IPS-18c (cell line): ENCODE data around the gene ULBP1.
A peak's percentile ranks its signal among the peaks of the same experiment; 100 is the strongest.
"Not testable (repeated sequence)": the region's sequence is repeated elsewhere in the genome, so short reads cannot be mapped to it uniquely, and the experiment has no call there.

Experiments
- H3K4me3 ChIP-seq: 2 replicates; pipeline ENCODE4 v1.7.0; 2013; ENCODE audit warnings: low read depth, mild to moderate bottlenecking, low read length, moderate library complexity; ENCODE audit not compliant: insufficient read depth
- H3K9me3 ChIP-seq: one replicate; pipeline ENCODE4 v1.6.1; 2013; ENCODE audit warnings: mild to moderate bottlenecking, low read length, moderate library complexity; ENCODE audit not compliant: control insufficient read depth, insufficient read depth

The ULBP1 gene

GRCh38 chr6:149927025-149927424, 36.7 kb upstream of the ULBP1 start:
- not testable (repeated sequence) for H3K4me3 ChIP-seq, H3K9me3 ChIP-seq

- Histone ChIP-seq H3K4me3 (no peak overlapping the region), H3K9me3 (no peaks in the 10 kb centered on the region)
Observed at GRCh38 chr6:149929422-149929821, 34.3 kb upstream of the ULBP1 start.

- H3K9me3 ChIP-seq = no peaks in the 10 kb centered on the region
- H3K4me3 ChIP-seq = no peak overlapping the region
Observed at GRCh38 chr6:149931501-149931900, 32.2 kb upstream of the ULBP1 start.

GRCh38 chr6:149933036-149933435, 30.7 kb upstream of the ULBP1 start:
- no peak overlapping the region for H3K4me3 ChIP-seq
- no peaks in the 10 kb centered on the region for H3K9me3 ChIP-seq

DNA sequence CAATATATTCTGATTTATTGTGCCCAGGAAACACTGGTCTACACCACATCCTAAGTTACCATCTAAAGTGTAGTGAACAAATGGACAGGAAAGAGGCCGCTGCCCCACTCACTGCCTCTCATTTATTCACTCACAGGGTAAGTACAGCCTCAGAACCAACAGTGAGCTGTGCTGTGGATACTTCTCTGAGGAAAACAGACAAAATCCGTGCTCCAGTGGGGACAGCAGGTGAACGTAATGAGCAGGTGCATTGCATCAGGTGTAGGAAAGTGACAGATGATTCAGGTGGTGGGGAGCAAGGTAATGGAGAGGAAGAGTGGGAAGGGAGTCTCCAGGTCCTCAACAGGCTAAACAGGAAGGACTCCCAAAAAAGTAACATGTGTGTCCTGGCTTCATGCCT, 30.3 kb upstream of the ULBP1 start:
- no peak overlapping the region for H3K4me3 ChIP-seq
- H3K9me3 ChIP-seq = peaks cover 1% of the 10 kb centered on the region

- H3K9me3 ChIP-seq = peaks cover 2% of the 10 kb centered on the region
- no peak overlapping the region for H3K4me3 ChIP-seq
Observed at GRCh38 chr6:149934249-149935156, 29.2 kb upstream of the ULBP1 start.

DNA sequence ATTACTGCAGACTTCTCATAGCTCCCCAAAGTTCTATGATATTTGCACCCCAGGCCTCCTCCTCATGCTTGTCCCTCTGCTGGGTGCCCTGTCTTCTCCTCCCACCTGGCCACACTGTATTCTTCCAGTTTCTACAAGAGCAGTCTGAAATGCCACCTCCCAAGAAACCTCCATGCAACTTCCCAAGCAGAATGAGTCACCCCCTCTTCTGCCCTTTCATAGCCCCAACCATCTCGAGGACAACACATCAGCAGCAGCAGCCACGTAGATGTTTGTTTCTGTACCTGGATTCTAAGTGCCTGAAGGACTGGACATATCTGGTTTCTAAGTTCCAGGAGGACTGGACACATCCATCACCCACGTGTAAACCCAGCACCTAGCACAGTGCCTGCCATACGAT, 28.5 kb upstream of the ULBP1 start:
- Histone ChIP-seq H3K4me3 (no peak overlapping the region), H3K9me3 (peaks cover 2% of the 10 kb centered on the region)

DNA sequence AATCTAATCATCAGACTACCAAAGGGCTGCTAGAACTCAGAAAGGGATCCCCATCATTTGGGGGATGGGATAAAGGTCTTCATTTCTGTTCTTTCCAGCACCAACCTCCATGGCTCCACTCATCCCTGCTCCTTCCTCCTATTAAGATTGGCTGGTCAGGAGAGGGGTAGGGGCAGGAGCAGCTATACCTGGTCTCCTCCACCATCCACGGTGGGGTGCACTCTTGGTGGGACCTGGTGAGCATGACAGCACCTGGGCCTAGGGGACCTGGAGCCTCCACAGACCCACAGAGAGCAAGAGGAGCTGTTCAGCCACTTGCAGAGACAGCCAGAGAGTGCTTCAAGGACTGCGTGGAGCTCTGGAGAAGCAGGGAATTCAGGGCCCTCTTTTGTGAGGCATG, 28.1 kb upstream of the ULBP1 start:
- Histone ChIP-seq H3K9me3 (peaks cover 2% of the 10 kb centered on the region), H3K4me3 (no peak overlapping the region)

DNA sequence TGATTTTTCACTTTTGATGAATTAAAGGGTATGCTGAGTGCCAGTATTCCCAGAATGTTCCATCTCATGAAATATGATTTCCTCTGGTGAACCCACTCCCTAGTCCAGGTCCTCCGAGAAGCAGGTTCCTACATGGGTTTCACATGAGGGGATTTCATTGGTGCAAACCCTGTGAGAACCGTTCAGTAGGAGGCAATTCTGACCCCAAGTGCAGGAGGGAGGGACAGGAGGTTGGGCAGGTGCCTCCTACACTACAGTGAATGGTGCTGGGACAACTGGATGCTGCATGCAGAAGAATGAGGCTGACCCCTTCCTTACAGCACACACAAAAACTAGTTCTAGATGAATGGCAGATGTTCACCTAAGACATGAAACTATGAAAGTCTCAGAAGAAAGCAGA, 27.0 kb upstream of the ULBP1 start:
- peaks cover 2% of the 10 kb centered on the region for H3K9me3 ChIP-seq
- no peak overlapping the region for H3K4me3 ChIP-seq

- H3K9me3 ChIP-seq = not testable (repeated sequence)
- peak overlapping the region; percentile 36 for H3K4me3 ChIP-seq
Observed at GRCh38 chr6:149938013-149938570, 25.7 kb upstream of the ULBP1 start.

- peaks cover 2% of the 10 kb centered on the region for H3K9me3 ChIP-seq
- H3K4me3 ChIP-seq = peak overlapping the region; percentile 36
Observed at GRCh38 chr6:149938571-149939355, 25.0 kb upstream of the ULBP1 start.

- Histone ChIP-seq H3K4me3 (no peak overlapping the region), H3K9me3 (peaks cover 2% of the 10 kb centered on the region)
Observed at GRCh38 chr6:149939356-149939648, 24.4 kb upstream of the ULBP1 start.

DNA sequence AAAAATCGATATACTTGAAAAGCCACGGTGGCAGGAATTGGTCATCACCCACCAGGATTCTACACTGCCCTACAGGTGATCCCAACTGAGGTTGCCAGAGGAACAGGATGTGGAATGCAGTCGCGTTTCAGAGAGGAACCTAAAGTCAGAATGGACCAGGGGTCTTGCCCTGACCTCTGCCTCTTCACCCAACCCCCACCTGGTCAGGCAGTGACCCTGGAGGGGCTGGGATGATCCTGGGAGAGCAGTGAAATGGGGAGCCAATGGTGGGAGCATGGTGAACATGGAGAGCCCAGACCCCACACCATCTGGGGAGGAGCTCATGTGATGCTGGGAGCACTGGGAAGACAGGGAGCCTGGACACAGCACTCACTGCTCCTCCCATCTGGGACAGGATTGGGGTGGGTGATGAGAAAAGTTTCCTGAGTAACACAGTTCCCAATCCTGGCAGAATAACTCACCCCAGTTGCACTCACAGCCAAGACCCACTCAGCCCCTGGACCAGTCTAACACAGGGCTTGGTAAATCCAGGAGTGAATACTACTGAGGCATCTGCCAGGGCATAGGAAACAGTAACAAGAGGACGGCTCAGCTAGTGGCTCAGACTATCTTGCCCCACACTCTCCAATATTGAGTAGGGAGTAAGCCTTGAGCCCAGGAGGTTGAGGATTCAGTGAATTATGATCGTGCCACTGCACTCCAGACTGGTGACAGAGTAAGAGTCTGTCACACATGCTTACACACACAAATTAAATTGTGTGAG, 23.7 kb upstream of the ULBP1 start:
- no peak overlapping the region for H3K4me3 ChIP-seq
- peaks cover 2% of the 10 kb centered on the region for H3K9me3 ChIP-seq

DNA sequence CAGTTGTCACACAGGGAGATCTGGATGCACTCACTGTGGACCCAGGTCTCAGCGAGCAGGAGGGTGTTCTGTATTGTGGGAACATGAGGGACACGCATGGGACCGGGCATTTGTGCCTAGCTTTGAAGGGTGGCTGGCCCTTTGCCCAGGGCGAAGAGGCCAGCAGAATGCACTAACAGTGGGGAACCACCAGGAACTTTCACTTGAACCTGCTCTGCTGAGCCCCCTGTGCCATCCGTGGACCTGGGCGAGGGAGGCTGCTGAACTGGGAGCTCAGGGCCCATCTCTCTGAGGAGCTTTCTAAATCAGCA, 23.1 kb upstream of the ULBP1 start:
- Histone ChIP-seq H3K4me3 (no peak overlapping the region), H3K9me3 (peaks cover 2% of the 10 kb centered on the region)

DNA sequence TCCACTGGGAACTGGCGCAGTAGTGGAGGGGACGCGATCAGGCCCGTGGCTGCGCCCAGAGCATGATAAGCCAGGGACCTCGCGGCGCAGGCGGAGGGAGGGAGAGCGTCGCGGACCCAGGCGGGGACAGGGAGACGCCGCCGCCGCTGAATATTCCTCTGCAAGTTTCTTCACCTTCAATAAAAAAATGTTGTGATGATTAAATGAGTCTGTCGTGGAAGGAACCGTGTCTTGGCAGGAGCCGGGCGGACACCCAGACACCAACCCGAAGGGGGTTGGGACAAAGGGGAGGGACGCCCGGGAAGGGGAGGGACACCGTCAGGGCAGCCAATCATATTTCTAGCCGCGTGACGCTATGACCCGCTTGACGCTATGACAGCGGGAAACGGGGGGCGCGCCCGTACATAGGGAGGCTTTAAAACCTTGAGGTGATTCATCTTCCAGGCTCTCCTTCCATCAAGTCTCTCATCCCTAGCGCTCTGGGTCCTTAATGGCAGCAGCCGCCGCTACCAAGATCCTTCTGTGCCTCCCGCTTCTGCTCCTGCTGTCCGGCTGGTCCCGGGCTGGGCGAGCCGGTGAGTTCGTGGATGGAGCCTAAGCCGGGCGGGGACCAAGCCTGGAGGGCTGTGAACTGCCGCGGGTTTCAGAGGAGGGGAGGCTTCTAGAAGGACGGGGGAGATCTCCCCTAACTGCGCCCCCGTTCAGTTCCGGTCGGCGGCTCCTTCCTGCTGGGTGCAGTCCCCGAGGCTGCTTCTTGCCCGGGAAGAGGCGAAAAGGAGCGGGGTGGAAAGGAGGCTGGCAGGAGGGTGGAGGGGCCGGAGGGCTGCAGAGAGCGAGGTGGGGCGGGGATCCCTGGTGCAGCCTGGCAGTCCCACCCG, 21.9 kb upstream of the ULBP1 start, which contains the start of gene ULBP2:
ULBP2 (plus strand) TSS at position 432 of the 878 bp plus-strand sequence; CDS start at position 491, 59 bp downstream.
- peak within 1 kb of the TSS; percentile 61 for H3K4me3 ChIP-seq

GRCh38 chr6:149942461-149942829, 21.3 kb upstream of the ULBP1 start:
- Histone ChIP-seq H3K4me3 (peak overlapping the region; percentile 61), H3K9me3 (peaks cover 2% of the 10 kb centered on the region)

More for the DNA sequence above, 21.9 kb upstream of the ULBP1 start, which contains the start of gene ULBP2:
- peaks cover 2% of the 10 kb centered on the region for H3K9me3 ChIP-seq

DNA sequence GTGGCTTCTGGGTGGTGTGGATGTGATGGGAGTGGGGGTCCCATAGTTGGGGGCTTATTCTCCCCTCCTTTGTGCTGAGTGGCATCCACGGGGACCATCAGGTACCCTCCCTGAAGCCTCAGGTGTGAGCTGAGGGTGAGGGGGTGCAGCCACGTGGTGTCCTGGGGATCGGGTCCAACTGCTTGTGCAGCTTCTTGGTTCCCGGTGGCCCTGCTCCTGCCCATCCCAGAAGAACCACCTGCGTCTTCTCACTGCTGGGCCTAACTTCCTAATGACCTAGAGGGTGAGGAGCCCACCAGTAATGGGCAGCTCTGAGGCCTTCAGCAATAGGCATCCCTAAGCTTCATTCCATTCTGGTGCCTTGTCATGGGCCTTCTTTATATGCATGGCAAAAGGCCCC, 20.4 kb upstream of the ULBP1 start:
- not testable (repeated sequence) for H3K9me3 ChIP-seq, H3K4me3 ChIP-seq
